Endothelial cell of umbilical vein (primary cell): ENCODE data around the gene IFT27. TPM values are rescaled to one million over a fixed set of nuclear protein-coding genes. Genes with fewer than 3 reads are reported as not detected.

Experiments
- BruUV-seq: library from RNA; stranded (reverse); fragments of 400-500 nt; replicated peaks from 2 replicates; lab custom pipeline; 2021; lab: Mats Ljungman, UMichigan
- CTCF ChIA-PET: fragments of 300-600, 350-600 bp; sonication (Branson Sonifier 250); formaldehyde crosslinking; loops from one replicate; lab custom pipeline; 2021; ENCODE audit warnings: antibody characterized with exemption, inconsistent platforms; lab: Charles Lee
- POLR2A ChIA-PET: fragments of 300-600, 350-600 bp; sonication (Branson Sonifier 250); formaldehyde crosslinking; loops from one replicate; lab custom pipeline; 2021; ENCODE audit warnings: antibody characterized with exemption, inconsistent platforms; lab: Charles Lee
- DNase-seq: peaks from one replicate; pipeline ENCODE4 v3.0.0-alpha.2; 2011; ENCODE audit warnings: low read depth, low spot score
- FAIRE-seq: peaks from 2 replicates; lab custom pipeline; 2011; peaks lifted over from hg19 to GRCh38; lab: Jason Lieb, UNC
- H2AFZ ChIP-seq: 2 replicates; pipeline ENCODE4 v1.6.0; 2012; ENCODE audit warnings: low read depth, low read length, control low read depth, inconsistent platforms
- H3K27ac ChIP-seq: 2 replicates; pipeline ENCODE4 v1.5.1; 2011; ENCODE audit warnings: low read depth, mild to moderate bottlenecking, control low read depth, low read length, moderate library complexity; ENCODE audit not compliant: insufficient read depth
- H3K27me3 ChIP-seq, 2 experiments: 2 replicates each; pipeline versions ENCODE4 v1.6.0 to v1.6.1; 2011; ENCODE audit warnings: low read length in 2 of 2, mixed read lengths in 1 of 2; ENCODE audit not compliant: control insufficient read depth in 2 of 2, insufficient read depth in 2 of 2
- H3K36me3 ChIP-seq, 2 experiments: 2 replicates in 1 of 2; 3 replicates in 1 of 2; pipeline ENCODE4 v1.5.1; 2011; ENCODE audit warnings: low read length in 2 of 2, mild to moderate bottlenecking in 1 of 2, moderate library complexity in 1 of 2; ENCODE audit not compliant: control insufficient read depth in 2 of 2, insufficient read depth in 2 of 2; ENCODE audit errors: extremely low read depth in 1 of 2
- H3K4me1 ChIP-seq: 3 replicates; pipeline ENCODE4 v1.5.1; 2011; ENCODE audit warnings: mild to moderate bottlenecking, low read length; ENCODE audit not compliant: control insufficient read depth, insufficient read depth; ENCODE audit errors: extremely low read depth
- H3K4me2 ChIP-seq: 2 replicates; pipeline ENCODE4 v1.6.1; 2011; ENCODE audit warnings: low read length, control low read depth, mixed read lengths; ENCODE audit not compliant: insufficient read depth
- H3K4me3 ChIP-seq, 3 experiments: fragments of 200-600 bp in 1 of 3; sonication (generic), shearing (Covaris generic) in 1 of 3; replicated peaks in 1 of 3; 2 replicates each; pipeline ENCODE4 v1.5.1; 2011 to 2016; ENCODE audit warnings: control low read depth in 3 of 3, low read length in 3 of 3, mild to moderate bottlenecking in 2 of 3, inconsistent platforms in 1 of 3, low read depth in 1 of 3, moderate library complexity in 1 of 3; ENCODE audit not compliant: insufficient read depth in 1 of 3
- H3K79me2 ChIP-seq: 2 replicates; pipeline ENCODE4 v1.6.0; 2012; ENCODE audit warnings: low read length, inconsistent platforms; ENCODE audit not compliant: control insufficient read depth, insufficient read depth
- H3K9ac ChIP-seq: replicated peaks from 2 replicates; pipeline ENCODE3; 2011; ENCODE audit warnings: low read length, control low read depth; ENCODE audit not compliant: insufficient read depth; ENCODE audit errors: extremely low read depth
- H3K9me1 ChIP-seq: replicated peaks from 3 replicates; pipeline ENCODE4 v1.6.0; 2011; ENCODE audit warnings: mild to moderate bottlenecking, low read length; ENCODE audit not compliant: control insufficient read depth, insufficient read depth; ENCODE audit errors: extremely low read depth
- H3K9me3 ChIP-seq: replicated peaks from 2 replicates; pipeline ENCODE4 v1.5.1; 2012; ENCODE audit warnings: low read length, inconsistent platforms; ENCODE audit not compliant: control insufficient read depth, insufficient read depth
- H4K20me1 ChIP-seq: replicated peaks from 2 replicates; pipeline ENCODE3; 2011; ENCODE audit warnings: mild to moderate bottlenecking, low read length; ENCODE audit not compliant: control insufficient read depth, insufficient read depth; ENCODE audit errors: extremely low read depth
- EZH2 ChIP-seq: IDR thresholded peaks from 2 replicates; pipeline ENCODE4 v1.6.1; 2012; ENCODE audit warnings: borderline replicate concordance, low read depth, mild to moderate bottlenecking, moderate library complexity, low read length, inconsistent platforms; ENCODE audit not compliant: severe bottlenecking
- FOS ChIP-seq: IDR thresholded peaks from 2 replicates; pipeline ENCODE4 v1.6.1; 2011; ENCODE audit warnings: mild to moderate bottlenecking, low read length, moderate library complexity, borderline replicate concordance; ENCODE audit not compliant: insufficient read depth
- GATA2 ChIP-seq: IDR thresholded peaks from 2 replicates; pipeline ENCODE4 v1.7.0; 2011; ENCODE audit warnings: low read depth, mild to moderate bottlenecking, moderate library complexity, mixed read lengths, low read length; ENCODE audit not compliant: insufficient read length, insufficient read depth
- JUN ChIP-seq: IDR thresholded peaks from 2 replicates; pipeline ENCODE4 v1.6.1; 2011; ENCODE audit warnings: borderline replicate concordance, low read depth; ENCODE audit not compliant: insufficient read length, insufficient read depth
- MYC ChIP-seq: IDR thresholded peaks from one replicate; pipeline ENCODE4 v1.6.1; 2011; ENCODE audit warnings: mild to moderate bottlenecking, low read depth, low read length
- POLR2A ChIP-seq: IDR thresholded peaks from 2 replicates; pipeline ENCODE4 v1.6.1; 2012; ENCODE audit warnings: low read depth, mild to moderate bottlenecking, control low read depth, low read length
- POLR2AphosphoS5 ChIP-seq: IDR thresholded peaks from 2 replicates; pipeline ENCODE4 v1.6.1; 2012; ENCODE audit warnings: low read depth, mild to moderate bottlenecking, control low read depth, low read length, moderate library complexity; ENCODE audit not compliant: insufficient read depth
- dilution Hi-C: fragments of 300-500 bp; cut with MboI; formaldehyde crosslinking; loops from one replicate; pipeline ENCODE4 v1.15.0; 2019; ENCODE audit warnings: low sequenced_read_pairs; ENCODE audit not compliant: extremely low pct_ligation_motif_present
- intact Hi-C: fragments of 100-400 bp; cut with micrococcal nuclease; formaldehyde crosslinking; loops from one replicate; pipeline ENCODE4 v1.10.0; 2022
- polyA plus RNA-seq, 4 experiments: library from polyadenylated mRNA; depleted of rRNA in 3 of 4; stranded (reverse) in 3 of 4; unstranded in 1 of 4; fragments of >200 nt; gene quantifications; 2 replicates each; pipeline versions ENCODE4 v1.2.1 to v1.2.3, GENCODE V29; 2011 to 2012; ENCODE audit warnings: missing spikeins in 1 of 4
- total RNA-seq: library from RNA; stranded (reverse); gene quantifications from 2 replicates; pipeline ENCODE4 v1.2.3, GENCODE V29; 2021
- TF ChIP-seq, protein P1 (sequence below): IDR thresholded peaks from 2 replicates; pipeline ENCODE4 v1.6.1; 2011; ENCODE audit not compliant: insufficient read depth, insufficient read length
- TF ChIP-seq, protein P2 (sequence below), 2 donors: IDR thresholded peaks; 1 replicate in 1 of 2; 2 replicates in 1 of 2; pipeline ENCODE4 v1.5.1; 2011; ENCODE audit warnings: low read length in 2 of 2, mild to moderate bottlenecking in 2 of 2, moderate library complexity in 2 of 2, control low read depth in 1 of 2, inconsistent platforms in 1 of 2, low read depth in 1 of 2; ENCODE audit not compliant: insufficient read depth in 1 of 2; ENCODE audit errors: extremely low read depth in 1 of 2

Gene IFT27
- total and polyA plus RNA-seq, 2 donors (not counting 3 experiments of a cell fraction or from before 2014, with no cell fraction given): 29.9 to 33.7 TPM

DNA sequence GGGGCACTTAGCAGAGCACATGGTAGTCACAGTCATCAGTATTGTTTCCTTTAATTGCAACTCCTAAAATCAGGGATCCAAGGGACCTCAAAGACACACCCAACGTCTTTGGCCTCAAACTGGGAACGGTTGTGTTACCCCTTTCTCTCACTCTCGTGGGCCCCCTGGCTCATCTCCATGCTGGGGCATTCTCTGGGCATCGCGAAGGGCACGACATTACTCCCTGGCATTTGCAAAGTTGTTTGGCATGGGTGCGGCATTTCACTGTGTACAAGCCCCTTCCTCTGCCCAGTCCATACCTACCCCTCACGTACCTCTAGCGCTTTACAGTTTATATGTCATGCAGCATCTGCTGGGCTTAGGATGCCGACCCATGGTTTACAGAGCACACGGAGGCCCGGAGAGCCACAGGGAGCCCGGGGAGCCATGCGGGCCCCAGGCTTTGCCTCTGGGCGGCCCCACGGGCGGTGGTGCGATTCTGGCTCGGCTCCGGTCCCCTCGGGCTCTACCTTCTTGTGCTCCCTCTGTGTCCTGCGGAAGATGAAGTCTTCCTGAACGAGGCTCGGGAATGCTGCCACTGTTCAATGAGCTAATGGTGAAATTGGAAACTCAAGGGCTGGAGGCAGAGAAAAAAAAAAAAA is 50.4 kb downstream of the IFT27 start:
- Histone ChIP-seq H3K9me3 (no peaks in the 10 kb centered on the region), H3K79me2 (no peaks in the 10 kb centered on the region), H3K4me2 (no peak overlapping the region), H3K27ac (no peak overlapping the region), H3K9me1 (no peaks in the 10 kb centered on the region), H4K20me1 (no peaks in the 10 kb centered on the region), H3K9ac (no peak overlapping the region), H3K4me1 (no peaks in the 10 kb centered on the region), H3K36me3 (no peaks in the 10 kb centered on the region), H3K27me3 (peaks cover 3 to 10% of the 10 kb centered on the region in 2 experiments), H3K4me3 (no peak overlapping the region), H2AFZ (no peak overlapping the region)
- no TSS peak for BruUV-seq
- no peak for FAIRE-seq
- no peak for DNase-seq
- intact Hi-C loops (loop anchor here (10.0 kb wide), 1 partner anchor 91 kb away; no protein-coding TSS in a partner anchor), dilution Hi-C loops (no loop called here)
- ChIA-PET POLR2A (no interaction called here), CTCF (no interaction called here)
- no peak for TF ChIP-seq EZH2
- TF ChIP-seq, protein P1, sequence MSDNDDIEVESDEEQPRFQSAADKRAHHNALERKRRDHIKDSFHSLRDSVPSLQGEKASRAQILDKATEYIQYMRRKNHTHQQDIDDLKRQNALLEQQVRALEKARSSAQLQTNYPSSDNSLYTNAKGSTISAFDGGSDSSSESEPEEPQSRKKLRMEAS: no peak
- no peak for TF ChIP-seq FOS
- TF ChIP-seq POLR2AphosphoS5: no peak
- no peak for TF ChIP-seq MYC
- TF ChIP-seq GATA2: no peak

DNA sequence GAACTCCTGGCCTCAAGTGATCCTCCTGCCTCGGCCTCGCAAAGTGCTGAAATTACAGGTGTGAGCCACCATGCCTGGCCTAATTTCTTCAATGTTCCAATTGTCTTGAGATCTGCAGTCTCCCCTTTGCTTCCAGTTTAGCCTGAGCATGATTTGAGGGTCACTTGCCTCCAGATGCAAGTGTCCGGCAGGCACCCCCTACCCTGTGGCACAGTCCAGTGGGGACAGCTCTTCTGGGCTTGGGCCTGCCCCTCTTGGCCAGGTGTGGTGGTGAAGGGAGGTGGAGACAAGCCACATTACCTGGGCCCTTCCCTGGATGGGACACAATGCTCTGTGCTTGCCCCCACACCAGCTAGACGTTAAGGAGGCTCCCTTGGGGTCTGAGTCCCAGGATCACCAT is 51.1 kb downstream of the IFT27 start:
- H3K36me3 ChIP-seq: no peaks in the 10 kb centered on the region
- H2AFZ ChIP-seq: no peak overlapping the region
- dilution Hi-C loops: no loop called here
- no peaks in the 10 kb centered on the region for H3K79me2 ChIP-seq
- peaks cover 5 to 10% of the 10 kb centered on the region in 2 experiments for H3K27me3 ChIP-seq
- H3K4me1 ChIP-seq: no peaks in the 10 kb centered on the region
- intact Hi-C loops: loop anchor here (10.0 kb wide), 1 partner anchor 90 kb away; no protein-coding TSS in a partner anchor
- ChIA-PET POLR2A (no interaction called here), CTCF (no interaction called here)
- no peak overlapping the region for H3K27ac ChIP-seq
- no peak for DNase-seq
- H3K4me2 ChIP-seq: no peak overlapping the region
- FAIRE-seq: no peak
- no peaks in the 10 kb centered on the region for H3K9me3 ChIP-seq
- H3K4me3 ChIP-seq: no peak overlapping the region
- H4K20me1 ChIP-seq: no peaks in the 10 kb centered on the region
- no TSS peak for BruUV-seq
- no peaks in the 10 kb centered on the region for H3K9me1 ChIP-seq
- TF ChIP-seq POLR2AphosphoS5 (no peak), MYC (no peak), POLR2A (no peak), FOS (no peak), JUN (no peak), EZH2 (no peak), GATA2 (no peak)
- TF ChIP-seq, protein P1: no peak
- TF ChIP-seq, protein P2, sequence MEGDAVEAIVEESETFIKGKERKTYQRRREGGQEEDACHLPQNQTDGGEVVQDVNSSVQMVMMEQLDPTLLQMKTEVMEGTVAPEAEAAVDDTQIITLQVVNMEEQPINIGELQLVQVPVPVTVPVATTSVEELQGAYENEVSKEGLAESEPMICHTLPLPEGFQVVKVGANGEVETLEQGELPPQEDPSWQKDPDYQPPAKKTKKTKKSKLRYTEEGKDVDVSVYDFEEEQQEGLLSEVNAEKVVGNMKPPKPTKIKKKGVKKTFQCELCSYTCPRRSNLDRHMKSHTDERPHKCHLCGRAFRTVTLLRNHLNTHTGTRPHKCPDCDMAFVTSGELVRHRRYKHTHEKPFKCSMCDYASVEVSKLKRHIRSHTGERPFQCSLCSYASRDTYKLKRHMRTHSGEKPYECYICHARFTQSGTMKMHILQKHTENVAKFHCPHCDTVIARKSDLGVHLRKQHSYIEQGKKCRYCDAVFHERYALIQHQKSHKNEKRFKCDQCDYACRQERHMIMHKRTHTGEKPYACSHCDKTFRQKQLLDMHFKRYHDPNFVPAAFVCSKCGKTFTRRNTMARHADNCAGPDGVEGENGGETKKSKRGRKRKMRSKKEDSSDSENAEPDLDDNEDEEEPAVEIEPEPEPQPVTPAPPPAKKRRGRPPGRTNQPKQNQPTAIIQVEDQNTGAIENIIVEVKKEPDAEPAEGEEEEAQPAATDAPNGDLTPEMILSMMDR (IDR thresholded peaks at IDR 0.05; ENCODE audit: extremely low read depth in 1 of 2, insufficient read depth in 1 of 2, low read depth in 1 of 2, low read length in 2 of 2): no peak
- H3K9ac ChIP-seq: no peak overlapping the region
